GM12875 (cell line): ENCODE data around the gene CD82.

Experiments
- H3K4me3 ChIP-seq: one replicate; pipeline ENCODE4 v1.5.1; 2011; ENCODE audit warnings: low read depth, low read length, control low read depth
- CTCF ChIP-seq: IDR thresholded peaks from 2 replicates; pipeline ENCODE4 v1.5.1; 2011; ENCODE audit warnings: low read depth, mild to moderate bottlenecking, control low read depth, inconsistent platforms, low read length, moderate library complexity, borderline replicate concordance; ENCODE audit not compliant: insufficient read depth

CD82 gene

GRCh38 chr11:44611687-44612434 lies 46.4 kb downstream of the CD82 start:
- TF ChIP-seq CTCF = no peak
- no peak overlapping the region for H3K4me3 ChIP-seq

GRCh38 chr11:44613153-44613552 lies 47.7 kb downstream of the CD82 start:
- no peak for TF ChIP-seq CTCF
- H3K4me3 ChIP-seq = no peak overlapping the region

GRCh38 chr11:44614281-44614775 lies 48.9 kb downstream of the CD82 start:
- H3K4me3 ChIP-seq = no peak overlapping the region
- TF ChIP-seq CTCF = no peak

GRCh38 chr11:44615041-44615755 lies 49.7 kb downstream of the CD82 start:
- no peak for TF ChIP-seq CTCF

GRCh38 chr11:44615913-44616791 lies 50.7 kb downstream of the CD82 start:
- no peak overlapping the region for H3K4me3 ChIP-seq
- TF ChIP-seq CTCF = no peak

More at GRCh38 chr11:44615041-44615755, 49.7 kb downstream of the CD82 start:
- H3K4me3 ChIP-seq = no peak overlapping the region

- TF ChIP-seq CTCF = no peak
- no peak overlapping the region for H3K4me3 ChIP-seq
Observed at GRCh38 chr11:44617671-44618461, 52.4 kb downstream of the CD82 start.
